K562 (cell line): ENCODE measurements around the gene NFATC2. TPM values are rescaled to one million over a fixed set of nuclear protein-coding genes. Genes with fewer than 3 reads are reported as not detected.
A peak's percentile ranks its signal among the peaks of the same experiment; 100 is the strongest.

ENCODE experiments used
- ATAC-seq: fragments of 200-7000 bp; cut with Tn5 transposase; 3 replicates; pipeline ENCODE4 v1.9.1; 2020; ENCODE audit warnings: moderate library complexity
- BruUV-seq: library from RNA; stranded (reverse); fragments of 400-500 nt; replicated peaks from 2 replicates; lab custom pipeline; 2021; lab: Mats Ljungman, UMichigan
- CTCF ChIA-PET: fragments of 300-600 bp; formaldehyde crosslinking; extraction: SDS; loops from one replicate; lab custom pipeline; 2021; ENCODE audit warnings: low intra/inter-chr PET ratio; lab: Yijun Ruan, JAX
- POLR2A ChIA-PET: fragments of 300-600, 350-650 bp; sonication (Branson Sonifier 250); formaldehyde crosslinking; extraction: SDS; loops from one replicate; lab custom pipeline; 2021; ENCODE audit warnings: antibody characterized with exemption, inconsistent platforms; lab: Yijun Ruan, JAX
- DNase-seq, 4 experiments: peaks; one replicate each; pipeline versions ENCODE4 v3.0.0 to v3.0.0-alpha.2; 2011 to 2018; ENCODE audit warnings: low spot score in 3 of 4, mixed read lengths in 3 of 4; ENCODE audit errors: extremely low read depth in 1 of 4
- FAIRE-seq: peaks from 2 replicates; lab custom pipeline; 2011; peaks lifted over from hg19 to GRCh38; lab: Jason Lieb, UNC
- H2AFZ ChIP-seq: 2 replicates; pipeline ENCODE4 v1.6.0; 2011; ENCODE audit warnings: low read depth, low read length, control low read depth, inconsistent platforms
- H3K27ac ChIP-seq: fragments of 200-600 bp; 3 replicates; pipeline ENCODE4 v1.8.0; 2011; ENCODE audit warnings: low read depth, mild to moderate bottlenecking, control low read depth, inconsistent platforms, low read length, moderate library complexity, mixed read lengths; ENCODE audit errors: extremely low read depth
- H3K27me3 ChIP-seq, 2 experiments: fragments of 300-600 bp in 1 of 2; 2 replicates in 1 of 2; 3 replicates in 1 of 2; pipeline versions ENCODE4 v1.6.0 to v1.8.0; 2011; ENCODE audit warnings: inconsistent platforms in 2 of 2, low read length in 2 of 2, mild to moderate bottlenecking in 1 of 2, mixed read lengths in 1 of 2, moderate library complexity in 1 of 2; ENCODE audit not compliant: control insufficient read depth in 2 of 2, insufficient read depth in 2 of 2
- H3K36me3 ChIP-seq: fragments of 300-600 bp; 3 replicates; pipeline ENCODE4 v1.8.0; 2011; ENCODE audit warnings: mild to moderate bottlenecking, low read length, inconsistent platforms; ENCODE audit not compliant: control insufficient read depth, insufficient read depth
- H3K4me1 ChIP-seq, 2 experiments: fragments of 200-600 bp in 1 of 2; replicated peaks in 1 of 2; 2 replicates in 1 of 2; 3 replicates in 1 of 2; pipeline versions ENCODE4 v1.5.1 to v1.8.0; 2011; ENCODE audit warnings: inconsistent platforms in 2 of 2, low read length in 2 of 2, mild to moderate bottlenecking in 1 of 2, mixed read lengths in 1 of 2, moderate library complexity in 1 of 2; ENCODE audit not compliant: control insufficient read depth in 2 of 2, insufficient read depth in 2 of 2
- H3K4me2 ChIP-seq: 2 replicates; pipeline ENCODE4 v1.6.1; 2011; ENCODE audit warnings: low read length, control low read depth, inconsistent platforms, mixed read lengths; ENCODE audit not compliant: insufficient read depth
- H3K4me3 ChIP-seq: fragments of 200-600 bp; sonication (generic), shearing (Covaris generic); 2 replicates; pipeline ENCODE4 v1.5.1; 2016; ENCODE audit warnings: control low read depth, inconsistent platforms
- H3K79me2 ChIP-seq: fragments of 200-600 bp; 3 replicates; pipeline ENCODE4 v1.8.0; 2011; ENCODE audit warnings: low read length, inconsistent platforms; ENCODE audit not compliant: control insufficient read depth, insufficient read depth
- H3K9ac ChIP-seq, 2 experiments: 2 replicates each; pipeline versions ENCODE4 v1.6.0 to v1.6.1; 2011; ENCODE audit warnings: low read depth in 2 of 2, low read length in 2 of 2, control low read depth in 1 of 2, inconsistent platforms in 1 of 2, mild to moderate bottlenecking in 1 of 2, mixed read lengths in 1 of 2; ENCODE audit not compliant: insufficient read depth in 1 of 2
- H3K9me1 ChIP-seq: one replicate; pipeline ENCODE4 v1.6.0; 2011; ENCODE audit warnings: inconsistent platforms, mild to moderate bottlenecking, low read length, moderate library complexity; ENCODE audit not compliant: control insufficient read depth, insufficient read depth
- H3K9me3 ChIP-seq: replicated peaks from 2 replicates; pipeline ENCODE4 v1.5.1; 2011; ENCODE audit warnings: low read depth, low read length, inconsistent platforms; ENCODE audit not compliant: control insufficient read depth, insufficient read depth
- H4K20me1 ChIP-seq: replicated peaks from 2 replicates; pipeline ENCODE4 v1.6.1; 2011; ENCODE audit warnings: low read length, inconsistent platforms, mixed read lengths; ENCODE audit not compliant: control insufficient read depth, insufficient read depth
- ATF7 ChIP-seq: fragments of 450-650 bp; IDR thresholded peaks from 2 replicates; pipeline ENCODE4 v1.7.1; 2014; ENCODE audit warnings: mild to moderate bottlenecking, moderate library complexity
- DACH1 ChIP-seq: fragments of 450-650 bp; IDR thresholded peaks from 2 replicates; pipeline ENCODE4 v1.6.1; 2018; ENCODE audit not compliant: partially characterized antibody
- HDAC3 ChIP-seq: fragments of 450-650 bp; IDR thresholded peaks from 2 replicates; pipeline ENCODE4 v1.6.1; 2018; ENCODE audit warnings: borderline replicate concordance, mild to moderate bottlenecking, moderate library complexity; ENCODE audit not compliant: partially characterized antibody
- NCOA2 ChIP-seq, 2 experiments: fragments of 450-650 bp; IDR thresholded peaks; 2 replicates each; pipeline ENCODE4 v1.6.1; 2018; ENCODE audit warnings: mild to moderate bottlenecking in 2 of 2, moderate library complexity in 1 of 2; ENCODE audit not compliant: partially characterized antibody in 2 of 2
- PURB ChIP-seq: sonication (generic); formaldehyde crosslinking; IDR thresholded peaks from 2 replicates; pipeline ENCODE4 v1.9.0; 2021; ENCODE audit warnings: low read depth, mild to moderate bottlenecking, missing genetic modification reagents
- SNRNP70 ChIP-seq: fragments of 200-400 bp; formaldehyde crosslinking; optimal IDR thresholded peaks from 2 replicates; pipeline ENCODE3; 2017; ENCODE audit warnings: low read depth, low read length
- STAT5A ChIP-seq: IDR thresholded peaks from 2 replicates; pipeline ENCODE4 v1.6.1; 2012; ENCODE audit warnings: low read length, inconsistent platforms, borderline replicate concordance
- ZFP36 ChIP-seq: fragments of 150-350 bp; IDR thresholded peaks from 2 replicates; pipeline ENCODE4 v1.6.1; 2018; ENCODE audit warnings: low read length, low read depth; ENCODE audit not compliant: partially characterized antibody
- ZNF316 ChIP-seq: fragments of 450-650 bp; IDR thresholded peaks from 2 replicates; pipeline ENCODE4 v1.6.1; 2016
- WGBS: fragments of 100-300 bp; shearing (Covaris generic); methylation state at CpG from one replicate; pipeline ENCODE4 v1.1.6; 2016; ENCODE audit warnings: low coverage, mixed read lengths; ENCODE audit not compliant: insufficient coverage; ENCODE audit errors: missing lambda C conversion rate; 5-methylcytosine and 5-hydroxymethylcytosine counted together
- in situ Hi-C: fragments of 300-500 bp; cut with MboI; formaldehyde crosslinking; loops from 4 replicates; pipeline ENCODE4 v1.15.0; 2018; ENCODE audit warnings: inconsistent platforms, mixed read lengths
- intact Hi-C: fragments of 100-400 bp; cut with micrococcal nuclease; formaldehyde crosslinking; loops from 2 replicates; pipeline ENCODE4 v1.14.2; 2022
- polyA plus RNA-seq, 8 experiments: library from polyadenylated mRNA; depleted of rRNA in 4 of 8; stranded (reverse) in 5 of 8; unstranded in 3 of 8; fragments of >200 nt; fragmentation: Nextera tagmentation in 2 of 8; fragmentation: Illumina TruSeq in 1 of 8; extraction: Ambion mirVana in 2 of 8; extraction: Trizol in 1 of 8; gene quantifications; 2 replicates each; pipeline versions ENCODE4 v1.2.1 to v1.2.3, GENCODE V29; 2011 to 2014; ENCODE audit warnings: inconsistent platforms in 1 of 8, missing spikeins in 1 of 8
- total RNA-seq, 7 experiments: library from RNA; depleted of rRNA in 6 of 7; stranded (reverse); fragments of >200 nt in 6 of 7; fragmentation: Illumina TruSeq in 2 of 7; extraction: Trizol in 2 of 7; gene quantifications; 2 replicates each; pipeline versions ENCODE4 v1.2.1 to v1.2.3, GENCODE V29; 2011 to 2021; ENCODE audit warnings: low replicate concordance in 1 of 7

The NFATC2 gene
- total and polyA plus RNA-seq, 9 of the 15 experiments (the other 6 are each of a cell fraction or from before 2014, with no cell fraction given), result 1.9 to 11.2 (median 3.0) TPM

- ChIA-PET POLR2A (no interaction called here), CTCF (no interaction called here)
- TF ChIP-seq NCOA2 (IDR thresholded peaks at IDR 0.05; ENCODE audit: partially characterized antibody in 2 of 2) (no peak), ATF7 (no peak), STAT5A (no peak), DACH1 (no peak), ZFP36 (no peak), HDAC3 (no peak), ZNF316 (no peak), SNRNP70 (no peak), PURB (CRISPR knock-in tag) (no peak)
- H3K4me3 ChIP-seq, result no peak overlapping the region
- H3K27me3 ChIP-seq, result no peaks in the 10 kb centered on the region
- H4K20me1 ChIP-seq, result no peaks in the 10 kb centered on the region
- no peaks in the 10 kb centered on the region for H3K9me3 ChIP-seq
- no peak overlapping the region for H3K9ac ChIP-seq
- peaks cover 11% of the 10 kb centered on the region for H3K9me1 ChIP-seq
- in situ Hi-C loops, result no loop called here
- peaks cover 24 to 26% of the 10 kb centered on the region in 2 experiments for H3K4me1 ChIP-seq
- H3K79me2 ChIP-seq, result peaks cover 23% of the 10 kb centered on the region
- no TSS peak for BruUV-seq
- no peak overlapping the region for H3K4me2 ChIP-seq
- H3K27ac ChIP-seq, result 0 out of 3 replicates have a peak overlapping the region, but pooled peaks have one; percentile 26
- FAIRE-seq, result no peak
- no peak for DNase-seq
- intact Hi-C loops, result no loop called here
- H2AFZ ChIP-seq, result no peak overlapping the region
- WGBS, result 70% methylated on average over 5 of the region's 5 CpGs
- peaks cover 28% of the 10 kb centered on the region; the same call in 2 of the 3 replicates for H3K36me3 ChIP-seq
- ATAC-seq, result no peak
Observed at GRCh38 chr20:51488331-51488730, 54.2 kb downstream of the NFATC2 start.
